ENCODE results near the gene TKTL1.
"Not testable (repeated sequence)": the region's sequence is repeated elsewhere in the genome, so short reads cannot be mapped to it uniquely, and the experiment has no call there.

- not testable (repeated sequence) for TF ChIP-seq CTCF (conservative IDR thresholded peaks at IDR 0.05); ZFX (IDR thresholded peaks at IDR 0.05)
Observed at GRCh38 chrX:154284489-154285338, 10.9 kb upstream of the TKTL1 start.
